NCI-H2107 treated with DMSO at 0.1 percent for 48 hours (cell line): ENCODE data around the gene UNK.

ENCODE experiments used
- DNase-seq: peaks from one replicate; lab custom pipeline; 2025; ENCODE audit not compliant: unreplicated experiment; lab: John Stamatoyannopoulos, UW

The UNK gene

GRCh38 chr17:75818326-75818885, 33.8 kb downstream of the UNK start:
- DNase-seq = no peak

- DNase-seq = no peak
Observed at GRCh38 chr17:75819116-75819515, 34.5 kb downstream of the UNK start.

GRCh38 chr17:75819678-75820077, 35.1 kb downstream of the UNK start:
- DNase-seq = no peak

- no peak for DNase-seq
Observed at GRCh38 chr17:75820094-75821080, 35.8 kb downstream of the UNK start.

GRCh38 chr17:75821552-75821951, 36.9 kb downstream of the UNK start:
- no peak for DNase-seq

- peak; percentile 46 for DNase-seq
Observed at GRCh38 chr17:75822119-75822799, 37.7 kb downstream of the UNK start.

- no peak for DNase-seq
Observed at GRCh38 chr17:75822800-75823166, 38.2 kb downstream of the UNK start.

- DNase-seq = no peak
Observed at GRCh38 chr17:75823257-75824041, 38.8 kb downstream of the UNK start.

GRCh38 chr17:75824050-75824552, 39.5 kb downstream of the UNK start:
- no peak for DNase-seq

- DNase-seq = no peak
Observed at GRCh38 chr17:75824666-75825065, 40.1 kb downstream of the UNK start.

GRCh38 chr17:75825149-75825552, 40.5 kb downstream of the UNK start:
- no peak for DNase-seq

- no peak for DNase-seq
Observed at GRCh38 chr17:75825748-75826370, 41.3 kb downstream of the UNK start.

GRCh38 chr17:75826561-75827307, 42.1 kb downstream of the UNK start:
- DNase-seq = no peak

- peak; percentile 49 for DNase-seq
Observed at GRCh38 chr17:75827308-75828075, 42.9 kb downstream of the UNK start.

GRCh38 chr17:75828076-75828400, 43.4 kb downstream of the UNK start:
- no peak for DNase-seq

GRCh38 chr17:75828741-75829140, 44.1 kb downstream of the UNK start:
- DNase-seq = no peak

GRCh38 chr17:75829747-75830146, 45.1 kb downstream of the UNK start:
- DNase-seq = no peak

- no peak for DNase-seq
Observed at GRCh38 chr17:75830164-75831031, 45.8 kb downstream of the UNK start.
